Activated naive CD4-positive, alpha-beta T cell treated with anti-CD3 and anti-CD28 coated beads for 36 hours (primary cell): ENCODE data around the gene SNORC. TPM values are rescaled to one million over a fixed set of nuclear protein-coding genes. Genes with fewer than 3 reads are reported as not detected.

Source experiments
- CTCF ChIA-PET: fragments of 350-600 bp; sonication (Branson Sonifier 250); formaldehyde crosslinking; loops from one replicate; lab custom pipeline; 2021; ENCODE audit warnings: antibody characterized with exemption; lab: Charles Lee
- DNase-seq: peaks from one replicate; pipeline ENCODE4 v3.0.0-alpha.2; 2020
- H3K27ac Mint-ChIP-seq: one replicate; pipeline ENCODE4 v1.8.0; 2021; ENCODE audit warnings: mild to moderate bottlenecking, mixed read lengths
- H3K27me3 Mint-ChIP-seq: one replicate; pipeline ENCODE4 v1.8.0; 2021; ENCODE audit warnings: low read depth, mixed read lengths
- H3K36me3 Mint-ChIP-seq: one replicate; pipeline ENCODE4 v1.8.0; 2021; ENCODE audit warnings: low read depth, mixed read lengths
- H3K4me1 Mint-ChIP-seq: one replicate; pipeline ENCODE4 v1.8.0; 2021; ENCODE audit warnings: low read depth, mixed read lengths
- H3K4me3 Mint-ChIP-seq: one replicate; pipeline ENCODE4 v1.8.0; 2021; ENCODE audit warnings: mild to moderate bottlenecking, moderate library complexity, mixed read lengths
- H3K9me3 Mint-ChIP-seq: one replicate; pipeline ENCODE4 v1.8.0; 2021; ENCODE audit warnings: mixed read lengths
- intact Hi-C: fragments of 100-400 bp; cut with micrococcal nuclease; formaldehyde crosslinking; loops from one replicate; pipeline ENCODE4 v1.15.1; 2023
- total RNA-seq, 2 experiments: library from RNA; stranded (reverse); gene quantifications; one replicate each; pipeline ENCODE4 v1.2.3, GENCODE V29; 2021

Gene SNORC
- total RNA-seq, 2 experiments from 2014 or later, result 0.72 to 1.1 TPM

- peaks cover 20% of the 10 kb centered on the region for H3K27me3 Mint-ChIP-seq
These were observed 8.0 kb downstream of the SNORC start for GRCh38 chr2:232877940-232878511.

GRCh38 chr2:232878855-232879617 is 9.0 kb downstream of the SNORC start:
- no peak overlapping the region for H3K27ac Mint-ChIP-seq
- H3K36me3 Mint-ChIP-seq, result no peaks in the 10 kb centered on the region
- intact Hi-C loops, result no loop called here
- no peak for DNase-seq
- peaks cover 18% of the 10 kb centered on the region for H3K27me3 Mint-ChIP-seq
- no peak overlapping the region for H3K4me3 Mint-ChIP-seq
- CTCF ChIA-PET, result no interaction called here
- peaks cover 8% of the 10 kb centered on the region for H3K4me1 Mint-ChIP-seq
- no peaks in the 10 kb centered on the region for H3K9me3 Mint-ChIP-seq

More at GRCh38 chr2:232877940-232878511, 8.0 kb downstream of the SNORC start:
- H3K4me3 Mint-ChIP-seq, result peak overlapping the region; percentile 58
- intact Hi-C loops, result loop anchor here (2.0 kb wide), 1 partner anchor 177 kb away; no protein-coding TSS in a partner anchor
- CTCF ChIA-PET, result no interaction called here
- H3K36me3 Mint-ChIP-seq, result no peaks in the 10 kb centered on the region
- no peak for DNase-seq
- no peak overlapping the region for H3K27ac Mint-ChIP-seq
- no peaks in the 10 kb centered on the region for H3K9me3 Mint-ChIP-seq
- peaks cover 8% of the 10 kb centered on the region for H3K4me1 Mint-ChIP-seq

GRCh38 chr2:232879618-232880494 is 9.8 kb downstream of the SNORC start:
- CTCF ChIA-PET, result no interaction called here
- H3K4me1 Mint-ChIP-seq, result peaks cover 8% of the 10 kb centered on the region
- no peak overlapping the region for H3K4me3 Mint-ChIP-seq
- no peaks in the 10 kb centered on the region for H3K9me3 Mint-ChIP-seq
- peaks cover 14% of the 10 kb centered on the region for H3K27me3 Mint-ChIP-seq
- no peak overlapping the region for H3K27ac Mint-ChIP-seq
- no peaks in the 10 kb centered on the region for H3K36me3 Mint-ChIP-seq
- intact Hi-C loops, result no loop called here
- DNase-seq, result no peak

- DNase-seq, result no peak
- Mint-ChIP-seq H3K4me1 (no peaks in the 10 kb centered on the region), H3K4me3 (no peak overlapping the region), H3K27me3 (peaks cover 6% of the 10 kb centered on the region), H3K36me3 (no peaks in the 10 kb centered on the region), H3K9me3 (no peaks in the 10 kb centered on the region), H3K27ac (no peak overlapping the region)
- intact Hi-C loops, result no loop called here
- CTCF ChIA-PET, result no interaction called here
These were observed 10.8 kb downstream of the SNORC start for GRCh38 chr2:232880764-232881351.

- no peaks in the 10 kb centered on the region for H3K4me1 Mint-ChIP-seq
- H3K4me3 Mint-ChIP-seq, result no peak overlapping the region
- peaks cover 6% of the 10 kb centered on the region for H3K27me3 Mint-ChIP-seq
- no peak for DNase-seq
- no peak overlapping the region for H3K27ac Mint-ChIP-seq
- CTCF ChIA-PET, result interaction anchor here (0.5 kb wide), 2 partner anchors 14 to 316 kb away, joined by 3 to 4 read pairs; no protein-coding TSS in a partner anchor
- H3K9me3 Mint-ChIP-seq, result no peaks in the 10 kb centered on the region
- H3K36me3 Mint-ChIP-seq, result no peaks in the 10 kb centered on the region
- intact Hi-C loops, result no loop called here
These were observed 12.0 kb downstream of the SNORC start for GRCh38 chr2:232882085-232882484.

- H3K4me3 Mint-ChIP-seq, result no peak overlapping the region
- CTCF ChIA-PET, result interaction anchor here (0.5 kb wide), 1 partner anchor 316 kb away, joined by 3 read pairs; no protein-coding TSS in a partner anchor
- no peak overlapping the region for H3K27ac Mint-ChIP-seq
- DNase-seq, result no peak
- H3K36me3 Mint-ChIP-seq, result no peaks in the 10 kb centered on the region
- no peaks in the 10 kb centered on the region for H3K9me3 Mint-ChIP-seq
- H3K4me1 Mint-ChIP-seq, result no peaks in the 10 kb centered on the region
- H3K27me3 Mint-ChIP-seq, result peaks cover 4% of the 10 kb centered on the region
- intact Hi-C loops, result no loop called here
These were observed 12.5 kb downstream of the SNORC start for GRCh38 chr2:232882505-232883115.

GRCh38 chr2:232883116-232883721 is 13.2 kb downstream of the SNORC start:
- intact Hi-C loops, result no loop called here
- no peaks in the 10 kb centered on the region for H3K27me3 Mint-ChIP-seq
- H3K4me3 Mint-ChIP-seq, result no peak overlapping the region
- H3K27ac Mint-ChIP-seq, result no peak overlapping the region
- CTCF ChIA-PET, result interaction anchor here (1.1 kb wide), 1 partner anchor 31 kb away, joined by 3 read pairs; no protein-coding TSS in a partner anchor
- no peaks in the 10 kb centered on the region for H3K9me3 Mint-ChIP-seq
- H3K4me1 Mint-ChIP-seq, result no peaks in the 10 kb centered on the region
- H3K36me3 Mint-ChIP-seq, result no peaks in the 10 kb centered on the region
- DNase-seq, result no peak

GRCh38 chr2:232884001-232884421 is 13.9 kb downstream of the SNORC start:
- CTCF ChIA-PET, result interaction anchor here (0.6 to 1.1 kb wide), 2 partner anchors 31 to 65 kb away, joined by 3 to 4 read pairs; no protein-coding TSS in a partner anchor
- H3K27me3 Mint-ChIP-seq, result no peaks in the 10 kb centered on the region
- intact Hi-C loops, result no loop called here
- no peaks in the 10 kb centered on the region for H3K36me3 Mint-ChIP-seq
- H3K4me3 Mint-ChIP-seq, result no peak overlapping the region
- no peak for DNase-seq
- H3K9me3 Mint-ChIP-seq, result no peaks in the 10 kb centered on the region
- H3K27ac Mint-ChIP-seq, result no peak overlapping the region
- H3K4me1 Mint-ChIP-seq, result no peaks in the 10 kb centered on the region

GRCh38 chr2:232884549-232885263 is 14.6 kb downstream of the SNORC start:
- H3K27me3 Mint-ChIP-seq, result no peaks in the 10 kb centered on the region
- H3K27ac Mint-ChIP-seq, result no peak overlapping the region
- CTCF ChIA-PET, result interaction anchor here (0.6 kb wide), 1 partner anchor 65 kb away, joined by 4 read pairs; no protein-coding TSS in a partner anchor
- no peaks in the 10 kb centered on the region for H3K36me3 Mint-ChIP-seq
- H3K9me3 Mint-ChIP-seq, result no peaks in the 10 kb centered on the region
- no peak overlapping the region for H3K4me3 Mint-ChIP-seq
- H3K4me1 Mint-ChIP-seq, result no peaks in the 10 kb centered on the region
- no peak for DNase-seq
- intact Hi-C loops, result no loop called here

GRCh38 chr2:232885264-232885961 is 15.3 kb downstream of the SNORC start:
- no peaks in the 10 kb centered on the region for H3K9me3 Mint-ChIP-seq
- H3K4me1 Mint-ChIP-seq, result no peaks in the 10 kb centered on the region
- no peaks in the 10 kb centered on the region for H3K36me3 Mint-ChIP-seq
- no peak overlapping the region for H3K4me3 Mint-ChIP-seq
- peaks cover 1% of the 10 kb centered on the region for H3K27me3 Mint-ChIP-seq
- intact Hi-C loops, result no loop called here
- no peak for DNase-seq
- CTCF ChIA-PET, result no interaction called here
- H3K27ac Mint-ChIP-seq, result no peak overlapping the region
